BJ (cell line): ENCODE data around the gene PFDN2. TPM values are rescaled to one million over a fixed set of nuclear protein-coding genes. Genes with fewer than 3 reads are reported as not detected.

ENCODE experiments used
- CTCF ChIA-PET: fragments of 350-600 bp; formaldehyde crosslinking; extraction: SDS; loops from one replicate; lab custom pipeline; 2021; ENCODE audit warnings: antibody characterized with exemption, inconsistent platforms; lab: Yijun Ruan, JAX
- POLR2A ChIA-PET: fragments of 300-600 bp; sonication (Branson Sonifier 250); formaldehyde crosslinking; extraction: SDS; loops from one replicate; lab custom pipeline; 2021; ENCODE audit warnings: antibody characterized with exemption; lab: Charles Lee
- DNase-seq: peaks from one replicate; pipeline ENCODE4 v3.0.0-alpha.2; 2011; ENCODE audit warnings: low read depth
- H3K27me3 ChIP-seq: 2 replicates; pipeline ENCODE4 v1.6.0; 2011; ENCODE audit warnings: low read length; ENCODE audit not compliant: control insufficient read depth, insufficient read depth
- H3K36me3 ChIP-seq: 2 replicates; pipeline ENCODE4 v1.5.1; 2011; ENCODE audit warnings: low read length; ENCODE audit not compliant: control insufficient read depth, insufficient read depth
- H3K4me3 ChIP-seq: 2 replicates; pipeline ENCODE4 v1.5.1; 2011; ENCODE audit warnings: low read depth, mild to moderate bottlenecking, control low read depth, low read length
- polyA plus RNA-seq: library from polyadenylated mRNA; depleted of rRNA; stranded (reverse); fragments of >200 nt; gene quantifications from 2 replicates; pipeline ENCODE4 v1.2.3, GENCODE V29; 2011
- TF ChIP-seq, protein P1 (sequence below): IDR thresholded peaks from 2 replicates; pipeline ENCODE4 v1.5.1; 2011; ENCODE audit warnings: low read depth, mild to moderate bottlenecking, control low read depth, inconsistent platforms, low read length, moderate library complexity; ENCODE audit not compliant: insufficient read depth

Gene PFDN2
- polyA plus RNA-seq, 1 experiment = 32.9 TPM

DNA sequence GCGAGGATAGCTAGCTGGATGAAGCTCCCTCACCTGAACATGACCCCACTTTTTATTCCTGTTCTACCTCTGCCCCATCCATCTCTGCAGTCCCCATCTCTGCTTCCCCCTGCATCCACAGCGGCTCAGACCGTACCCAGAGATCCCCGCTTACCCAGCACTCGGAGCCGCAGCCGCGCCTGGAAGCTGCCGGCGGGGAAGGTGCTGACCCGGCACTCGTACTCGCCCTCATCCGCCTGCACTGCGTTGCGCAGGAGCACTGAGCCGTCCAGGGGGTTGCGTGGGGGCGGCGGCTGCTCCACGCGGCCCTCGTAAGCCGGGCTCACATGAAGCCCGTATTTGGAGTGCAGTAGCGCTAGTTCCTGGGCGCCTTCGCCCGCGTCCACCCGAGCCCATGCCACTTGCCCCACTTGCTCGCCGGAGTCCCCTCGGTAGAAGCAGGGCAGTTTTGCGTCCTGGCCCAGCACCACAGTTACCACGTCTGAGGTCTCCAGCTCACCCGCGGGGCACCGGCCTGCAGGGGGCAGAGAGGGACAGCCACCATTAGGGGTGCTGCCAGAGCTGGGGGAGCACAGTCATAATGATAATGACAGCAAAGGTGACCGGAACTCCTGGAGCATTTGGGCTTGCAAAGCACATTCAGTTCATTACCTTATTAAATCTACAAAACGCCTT lies 38.3 kb downstream of the PFDN2 start:
- TF ChIP-seq, protein P1, sequence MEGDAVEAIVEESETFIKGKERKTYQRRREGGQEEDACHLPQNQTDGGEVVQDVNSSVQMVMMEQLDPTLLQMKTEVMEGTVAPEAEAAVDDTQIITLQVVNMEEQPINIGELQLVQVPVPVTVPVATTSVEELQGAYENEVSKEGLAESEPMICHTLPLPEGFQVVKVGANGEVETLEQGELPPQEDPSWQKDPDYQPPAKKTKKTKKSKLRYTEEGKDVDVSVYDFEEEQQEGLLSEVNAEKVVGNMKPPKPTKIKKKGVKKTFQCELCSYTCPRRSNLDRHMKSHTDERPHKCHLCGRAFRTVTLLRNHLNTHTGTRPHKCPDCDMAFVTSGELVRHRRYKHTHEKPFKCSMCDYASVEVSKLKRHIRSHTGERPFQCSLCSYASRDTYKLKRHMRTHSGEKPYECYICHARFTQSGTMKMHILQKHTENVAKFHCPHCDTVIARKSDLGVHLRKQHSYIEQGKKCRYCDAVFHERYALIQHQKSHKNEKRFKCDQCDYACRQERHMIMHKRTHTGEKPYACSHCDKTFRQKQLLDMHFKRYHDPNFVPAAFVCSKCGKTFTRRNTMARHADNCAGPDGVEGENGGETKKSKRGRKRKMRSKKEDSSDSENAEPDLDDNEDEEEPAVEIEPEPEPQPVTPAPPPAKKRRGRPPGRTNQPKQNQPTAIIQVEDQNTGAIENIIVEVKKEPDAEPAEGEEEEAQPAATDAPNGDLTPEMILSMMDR = no peak
- ChIA-PET POLR2A (no interaction called here), CTCF (interaction anchor here (0.7 to 12.3 kb wide), 4 partner anchors 10 to 89 kb away, joined by 3 to 132 read pairs (median 5); partner anchors contain the start of genes ARHGAP30 and KLHDC9)
- no peaks in the 10 kb centered on the region for H3K27me3 ChIP-seq
- DNase-seq = no peak
- no peak overlapping the region for H3K4me3 ChIP-seq
- no peaks in the 10 kb centered on the region for H3K36me3 ChIP-seq

DNA sequence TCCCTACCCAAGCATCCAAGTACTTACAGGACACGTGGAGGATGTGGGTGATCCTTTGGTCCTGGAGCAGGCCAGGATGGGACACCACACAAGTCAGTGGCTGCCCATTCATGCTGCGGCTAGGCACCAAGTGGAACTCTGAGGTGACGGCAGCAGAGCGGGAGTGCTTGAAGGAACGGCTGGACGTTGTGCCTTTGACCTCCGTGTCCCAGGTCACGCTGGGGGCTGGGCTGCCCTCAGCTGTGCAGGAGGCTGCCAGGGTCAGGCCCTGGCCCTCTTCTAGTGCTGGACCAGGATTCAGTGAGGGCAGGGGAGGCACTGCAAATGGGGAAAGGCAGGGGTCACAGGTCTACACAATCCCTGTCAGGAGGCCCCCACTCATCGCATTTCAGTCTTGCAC lies 40.4 kb downstream of the PFDN2 start:
- no peak for DNase-seq
- Histone ChIP-seq H3K36me3 (no peaks in the 10 kb centered on the region), H3K27me3 (no peaks in the 10 kb centered on the region), H3K4me3 (no peak overlapping the region)
- POLR2A ChIA-PET = no interaction called here
- CTCF ChIA-PET = interaction anchor here (12.3 kb wide), 1 partner anchor 19 kb away, joined by 132 read pairs; the partner anchor contains the start of gene KLHDC9
- TF ChIP-seq, protein P1 = no peak

DNA sequence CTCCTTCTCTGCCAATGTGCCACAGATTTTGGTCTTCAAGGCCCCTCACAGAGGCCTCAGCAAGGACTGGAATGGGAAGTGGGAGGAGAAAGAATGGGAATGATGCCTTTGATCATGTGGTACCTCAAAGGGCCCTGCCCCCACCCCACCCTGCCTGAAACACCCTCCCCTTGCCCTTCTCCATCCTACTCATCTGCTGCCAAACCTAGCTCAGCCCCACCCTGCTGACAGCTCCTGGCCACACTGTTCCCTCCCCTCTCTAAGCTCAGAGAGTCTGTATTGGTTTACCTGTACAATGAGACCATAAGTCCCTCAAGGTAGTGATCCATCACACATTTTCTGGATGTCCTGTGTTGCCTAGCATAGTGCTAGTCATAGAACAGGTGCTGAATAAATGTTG lies 41.4 kb downstream of the PFDN2 start:
- ChIA-PET POLR2A (no interaction called here), CTCF (interaction anchor here (12.3 kb wide), 1 partner anchor 20 kb away, joined by 132 read pairs; the partner anchor contains the start of gene KLHDC9)
- Histone ChIP-seq H3K27me3 (no peaks in the 10 kb centered on the region), H3K4me3 (no peak overlapping the region), H3K36me3 (no peaks in the 10 kb centered on the region)
- DNase-seq = no peak
- TF ChIP-seq, protein P1 = no peak

DNA sequence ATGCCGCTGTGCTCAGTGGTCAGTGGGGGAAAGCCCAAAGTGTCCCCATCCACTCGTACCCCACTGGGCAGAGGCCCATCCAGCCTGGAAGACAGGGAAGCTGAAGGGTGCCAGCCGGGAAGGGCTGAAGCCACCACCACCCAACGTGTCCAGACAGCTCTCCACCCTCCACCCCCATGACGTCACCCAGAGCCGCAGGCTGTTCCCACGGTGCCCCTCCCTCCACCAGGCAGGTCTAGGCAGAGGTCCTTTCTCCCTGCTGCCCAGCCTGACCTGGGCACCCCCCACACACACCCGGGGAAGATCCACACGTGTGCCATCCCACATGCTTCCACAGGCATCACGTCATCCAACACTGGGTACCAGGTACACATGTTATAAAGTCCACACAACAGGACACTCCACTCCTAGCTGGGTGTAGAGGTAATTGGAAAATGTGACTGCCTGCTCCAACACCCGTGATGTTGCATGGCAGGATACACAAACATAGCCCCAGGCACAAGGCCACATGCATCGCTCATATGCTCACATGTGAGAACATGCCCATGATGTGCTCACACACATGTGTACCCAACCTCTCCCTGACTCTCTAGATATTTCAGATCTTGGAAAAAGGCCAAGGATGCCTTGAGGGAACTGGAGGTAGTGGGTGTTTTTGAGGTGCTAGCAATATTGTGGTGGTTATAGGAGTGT lies 43.0 kb downstream of the PFDN2 start:
- no peak overlapping the region for H3K4me3 ChIP-seq

More for the DNA sequence above, 43.0 kb downstream of the PFDN2 start:
- ChIA-PET CTCF (interaction anchor here (12.3 kb wide), 1 partner anchor 22 kb away, joined by 132 read pairs; the partner anchor contains the start of gene KLHDC9), POLR2A (no interaction called here)
- H3K27me3 ChIP-seq = no peaks in the 10 kb centered on the region
- no peaks in the 10 kb centered on the region for H3K36me3 ChIP-seq
- no peak for DNase-seq
- TF ChIP-seq, protein P1 = no peak
